Stimulated activated CD4-positive, alpha-beta T cell treated with anti-CD3 and anti-CD28 coated beads, Interleukin-2, amount 100 ng/mL, for 24 hours (primary cell): ENCODE results near the gene ST6GALNAC1.
"Not testable (repeated sequence)": the region's sequence is repeated elsewhere in the genome, so short reads cannot be mapped to it uniquely, and the experiment has no call there.

Experiments used
- DNase-seq, 2 donors: peaks; one replicate each; pipeline ENCODE4 v3.0.0-alpha.2; 2020

The ST6GALNAC1 gene

DNA sequence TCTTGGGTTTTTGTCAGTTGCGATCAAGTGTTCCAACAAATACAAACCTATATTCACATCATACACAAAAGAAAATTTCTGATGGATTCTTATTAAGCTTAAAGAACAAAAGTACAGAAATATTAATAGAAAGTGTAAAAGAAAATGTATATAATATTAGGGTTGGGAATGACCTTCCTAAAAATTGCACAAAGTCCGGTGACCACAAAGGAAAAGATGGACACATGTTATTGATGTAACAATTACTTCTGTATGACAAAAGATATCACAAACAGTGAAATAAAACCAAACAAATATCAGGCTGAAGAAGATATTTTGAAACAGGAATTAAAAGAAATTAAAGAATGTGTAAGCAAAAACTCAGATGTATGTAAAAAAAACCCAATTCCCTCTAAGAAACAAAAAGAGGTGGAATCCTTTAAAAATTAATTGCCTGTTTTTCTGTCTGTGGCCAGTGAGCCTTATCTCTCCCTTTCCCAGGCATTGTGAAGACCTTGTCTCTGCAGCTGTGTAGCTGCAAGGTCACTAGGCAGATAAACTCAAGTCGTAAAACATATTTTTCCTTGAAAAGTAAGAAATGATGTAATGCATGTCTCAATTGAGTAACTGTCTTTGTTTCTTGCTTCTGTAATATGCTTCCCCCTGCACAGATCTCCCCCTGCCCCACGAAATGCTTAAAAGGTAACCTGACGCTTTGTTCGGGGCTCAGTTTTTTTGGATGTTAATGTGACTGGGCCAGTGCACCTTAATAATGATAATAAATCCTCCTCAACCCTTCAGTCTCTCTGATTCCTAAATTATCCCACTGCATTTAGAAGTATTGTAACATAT lies 2.8 kb downstream of the ST6GALNAC1 start:
- DNase-seq, result no peak

DNA sequence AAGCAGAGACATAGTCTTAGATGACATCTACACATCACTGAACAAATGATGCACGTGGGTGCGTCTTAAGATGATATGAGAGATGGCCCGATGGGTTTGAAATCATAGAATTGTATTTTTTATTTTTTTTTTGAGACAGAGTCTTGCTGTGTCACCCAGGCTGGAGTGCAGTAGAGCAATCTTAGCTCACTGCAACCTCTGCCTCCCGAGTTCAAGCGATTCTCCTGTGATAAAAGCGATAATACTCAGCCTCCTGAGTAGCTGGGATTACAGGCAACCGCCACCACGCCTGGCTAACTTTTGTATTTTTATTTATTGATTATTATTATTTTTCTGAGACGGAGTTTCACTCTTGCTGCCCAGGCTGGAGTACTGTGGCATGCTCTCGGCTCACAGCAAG lies 5.3 kb downstream of the ST6GALNAC1 start:
- DNase-seq, result no peak

DNA sequence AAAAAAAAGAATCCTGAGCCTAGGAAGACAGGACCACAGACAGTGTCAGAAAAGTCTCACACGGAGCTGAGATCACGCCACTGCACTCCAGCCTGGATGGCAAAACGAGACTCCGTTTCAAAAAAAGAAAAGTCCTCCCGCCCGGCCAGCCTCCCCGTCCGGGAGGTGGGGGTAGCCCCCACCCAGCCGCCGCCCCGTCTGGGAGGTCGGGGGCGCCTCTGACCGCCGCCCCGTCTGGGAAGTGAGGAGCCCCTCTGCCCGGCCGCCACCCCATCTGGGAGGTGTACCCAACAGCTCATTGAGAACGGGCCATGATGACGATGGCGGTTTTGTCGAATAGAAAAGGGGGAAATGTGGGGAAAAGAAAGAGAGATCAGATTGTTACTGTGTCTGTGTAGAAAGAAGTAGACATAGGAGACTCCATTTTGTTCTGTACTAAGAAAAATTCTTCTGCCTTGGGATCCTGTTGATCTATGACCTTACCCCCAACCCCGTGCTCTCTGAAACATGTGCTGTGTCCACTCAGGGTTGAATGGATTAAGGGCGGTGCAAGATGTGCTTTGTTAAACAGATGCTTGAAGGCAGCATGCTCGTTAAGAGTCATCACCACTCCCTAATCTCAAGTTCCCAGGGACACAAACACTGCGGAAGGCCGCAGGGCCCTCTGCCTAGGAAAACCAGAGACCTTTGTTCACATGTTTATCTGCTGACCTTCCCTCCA lies 6.9 kb downstream of the ST6GALNAC1 start:
- DNase-seq, result not testable (repeated sequence)

DNA sequence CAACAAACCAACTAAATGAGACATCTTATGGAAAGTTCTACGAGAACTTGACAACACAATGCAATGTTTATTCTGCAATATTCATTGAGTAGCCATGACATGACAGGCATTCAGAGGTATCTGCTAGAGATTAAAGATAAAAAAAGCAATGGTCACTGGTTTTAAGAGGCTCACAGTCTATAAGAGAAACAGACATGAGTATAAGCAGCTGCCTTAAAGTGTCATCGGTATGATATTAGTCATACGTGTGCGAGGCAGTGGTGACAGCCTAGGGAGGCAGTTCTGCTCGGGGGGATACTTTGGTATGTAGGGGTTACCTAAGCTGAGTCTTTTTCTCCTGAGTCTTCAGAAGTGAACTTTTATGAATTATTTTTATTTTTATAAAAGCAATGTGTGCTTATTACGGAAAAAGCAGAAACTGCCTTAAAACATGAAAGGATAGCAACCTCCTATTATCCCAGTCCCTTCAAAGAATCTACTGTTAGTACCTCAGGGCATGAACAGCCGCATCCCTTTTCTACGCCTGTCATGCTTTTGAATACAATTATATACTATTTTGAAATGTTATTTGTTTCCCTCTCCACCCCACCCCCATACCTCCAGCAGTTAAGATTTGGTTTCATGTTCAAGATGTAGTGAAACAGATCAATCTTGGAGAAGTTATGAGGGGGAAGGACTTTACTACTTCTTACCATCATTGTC lies 7.7 kb downstream of the ST6GALNAC1 start:
- DNase-seq, result no peak

DNA sequence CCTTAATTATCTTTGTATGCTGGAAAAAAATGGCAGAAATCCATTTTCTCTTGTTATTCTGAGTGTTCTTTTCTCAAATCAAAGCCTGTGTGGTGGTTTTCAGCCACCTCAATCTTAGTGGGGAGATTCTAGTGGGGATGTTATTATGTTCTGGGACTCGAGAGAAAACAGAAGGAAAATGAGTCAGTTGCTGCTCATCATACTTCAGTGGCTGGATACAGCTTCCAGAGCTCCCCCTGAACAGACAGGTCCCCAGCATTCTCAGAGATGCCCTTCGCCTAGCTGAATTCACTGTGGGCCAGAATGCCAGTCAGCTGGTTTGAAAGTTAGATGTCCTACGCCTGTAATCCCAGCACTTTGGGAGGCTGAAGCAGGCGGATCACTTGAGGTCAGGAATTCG lies 8.5 kb downstream of the ST6GALNAC1 start:
- no peak for DNase-seq

DNA sequence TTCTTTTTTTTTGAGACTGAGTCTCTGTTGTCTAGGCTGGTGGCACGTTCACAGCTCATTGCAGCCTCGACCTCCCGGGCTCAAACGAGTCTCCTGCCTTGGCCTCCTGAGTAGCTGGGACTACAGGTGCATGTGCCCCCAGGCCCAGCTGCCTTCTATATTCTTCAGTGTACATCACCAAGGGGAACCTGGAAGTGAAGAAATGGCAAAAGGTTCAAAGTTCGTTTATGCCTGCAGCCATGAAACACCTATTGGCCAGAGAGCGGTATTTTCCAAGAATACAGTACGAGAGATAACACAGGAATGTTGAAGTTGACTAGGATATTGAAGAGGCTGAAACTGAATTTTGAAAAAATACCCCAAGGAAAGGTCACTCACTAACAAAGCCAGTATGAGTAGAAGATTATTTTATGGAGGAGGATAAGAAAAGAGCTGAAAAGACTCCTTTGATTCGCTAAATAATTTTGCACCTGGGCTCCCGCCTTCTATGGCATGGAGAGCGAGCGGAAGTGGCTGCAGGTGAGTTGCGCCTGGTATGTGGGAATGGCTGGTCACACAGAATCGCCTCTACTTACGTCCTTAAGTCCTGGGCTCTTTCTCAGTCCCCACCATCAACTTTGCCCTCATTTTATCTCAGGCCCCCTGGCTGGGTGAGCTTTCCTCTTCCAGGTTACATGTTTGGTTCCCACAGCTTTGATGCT lies 9.8 kb downstream of the ST6GALNAC1 start:
- no peak for DNase-seq

DNA sequence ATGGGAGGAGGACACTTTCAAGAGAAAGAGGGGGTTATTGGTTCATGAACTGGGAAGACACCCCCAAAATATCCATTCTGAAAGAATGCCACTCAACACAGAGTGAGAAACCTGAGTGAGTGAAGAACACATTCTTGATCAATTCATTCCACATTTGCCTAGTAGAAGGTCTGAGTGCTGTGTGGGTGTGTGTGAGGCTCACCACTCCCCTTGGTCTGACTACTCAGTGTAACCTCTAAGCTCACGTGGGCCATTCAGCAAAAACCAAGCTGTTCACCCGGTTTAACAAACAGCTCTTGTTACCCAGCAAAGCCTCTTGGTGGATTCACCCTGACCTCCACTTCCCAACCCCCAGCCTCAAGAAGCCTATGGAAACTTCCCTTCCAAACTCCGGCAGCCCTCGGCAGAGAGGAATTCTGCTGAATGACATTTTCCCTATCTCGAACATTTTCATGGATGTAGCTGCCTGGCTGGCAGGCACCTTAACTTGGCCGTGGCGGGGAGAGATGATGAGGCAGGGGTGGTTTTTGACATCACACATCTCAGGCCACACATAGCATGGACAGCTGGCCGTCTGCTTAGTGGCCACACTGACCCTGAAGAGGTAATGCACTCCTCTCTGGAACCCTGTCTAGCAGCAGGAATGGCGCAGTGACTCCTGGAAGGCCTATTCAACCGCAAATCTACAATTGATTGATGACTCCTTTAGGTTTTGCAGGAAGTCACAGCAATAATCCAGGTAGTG lies 11.6 kb downstream of the ST6GALNAC1 start:
- DNase-seq, result no peak

DNA sequence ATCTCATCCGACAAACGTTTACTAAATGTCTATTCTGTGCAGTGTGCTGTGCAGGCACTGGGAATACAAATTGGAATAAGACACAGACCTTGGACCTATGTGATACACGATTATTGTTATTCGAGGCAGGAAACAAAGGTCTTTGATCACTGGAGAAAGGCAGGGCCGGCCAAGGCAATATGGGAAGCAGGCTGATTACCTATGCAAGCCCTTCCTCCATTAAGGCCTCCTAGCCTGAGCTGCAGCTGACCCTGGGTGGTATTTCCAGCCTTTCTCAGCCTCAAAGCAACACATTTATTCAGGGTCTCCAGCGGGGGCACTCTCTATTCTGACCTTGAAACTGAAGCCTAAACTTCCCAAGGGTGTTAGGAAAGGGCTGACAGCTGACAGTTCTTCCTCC lies 13.4 kb downstream of the ST6GALNAC1 start:
- DNase-seq, result no peak

DNA sequence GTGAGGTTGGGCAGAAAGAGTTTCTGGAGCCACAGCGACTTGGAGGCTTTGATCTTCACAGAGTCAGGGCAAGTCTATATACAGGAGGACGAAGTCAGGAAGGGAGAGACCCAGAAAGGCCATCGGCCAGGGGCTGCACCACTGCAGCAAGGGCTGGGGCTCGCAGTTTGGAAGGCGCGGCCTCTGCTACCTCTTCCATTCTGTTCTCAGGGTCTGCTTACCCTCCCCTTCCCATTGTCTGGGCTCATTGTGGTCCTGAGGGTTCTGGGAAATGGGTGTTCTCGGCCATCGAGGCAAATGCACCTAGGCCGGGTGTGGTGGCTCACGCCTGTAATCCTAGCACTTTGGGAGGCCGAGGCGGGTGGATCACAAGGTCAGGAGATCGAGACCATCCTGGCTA lies 16.0 kb downstream of the ST6GALNAC1 start:
- no peak for DNase-seq

DNA sequence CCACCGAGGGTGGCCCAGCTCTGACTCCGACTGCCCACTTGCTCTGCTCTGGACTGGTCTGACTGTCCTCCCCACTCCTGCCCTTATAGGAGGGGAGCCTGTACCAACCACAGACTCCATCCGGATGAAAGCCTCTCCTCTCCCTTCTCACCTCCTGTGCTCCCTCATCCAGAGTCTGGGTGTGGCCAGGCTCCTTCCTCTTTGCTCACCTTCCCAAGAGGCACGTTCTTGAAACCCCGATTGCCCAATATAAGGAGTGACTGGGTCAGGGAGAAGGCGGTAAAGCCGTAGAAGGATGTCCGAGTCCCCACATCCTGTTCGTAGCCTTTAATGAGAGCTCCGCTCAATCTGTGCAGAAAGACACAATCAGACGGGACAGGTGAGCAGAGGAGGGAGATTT lies 17.1 kb downstream of the ST6GALNAC1 start:
- no peak for DNase-seq

DNA sequence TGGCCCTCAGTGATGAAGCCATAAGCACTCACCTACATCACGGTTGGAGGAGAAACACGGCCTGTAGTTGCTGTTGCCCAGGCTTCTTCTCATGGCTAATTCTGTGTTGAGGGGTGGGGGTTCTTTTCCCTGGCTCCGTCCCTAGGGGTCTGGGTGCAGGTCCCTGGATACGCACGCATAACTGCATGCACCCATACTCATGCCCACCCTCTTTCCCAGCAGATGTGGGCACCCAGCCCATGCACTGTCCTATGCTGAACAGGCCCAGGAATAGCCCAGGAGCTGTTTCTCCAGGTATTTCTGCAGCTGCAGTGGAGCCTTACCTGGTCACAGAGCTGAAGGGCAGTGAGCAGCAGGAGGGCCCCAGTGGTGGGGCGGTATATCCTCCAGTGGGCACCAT lies 18.1 kb downstream of the ST6GALNAC1 start:
- no peak for DNase-seq

DNA sequence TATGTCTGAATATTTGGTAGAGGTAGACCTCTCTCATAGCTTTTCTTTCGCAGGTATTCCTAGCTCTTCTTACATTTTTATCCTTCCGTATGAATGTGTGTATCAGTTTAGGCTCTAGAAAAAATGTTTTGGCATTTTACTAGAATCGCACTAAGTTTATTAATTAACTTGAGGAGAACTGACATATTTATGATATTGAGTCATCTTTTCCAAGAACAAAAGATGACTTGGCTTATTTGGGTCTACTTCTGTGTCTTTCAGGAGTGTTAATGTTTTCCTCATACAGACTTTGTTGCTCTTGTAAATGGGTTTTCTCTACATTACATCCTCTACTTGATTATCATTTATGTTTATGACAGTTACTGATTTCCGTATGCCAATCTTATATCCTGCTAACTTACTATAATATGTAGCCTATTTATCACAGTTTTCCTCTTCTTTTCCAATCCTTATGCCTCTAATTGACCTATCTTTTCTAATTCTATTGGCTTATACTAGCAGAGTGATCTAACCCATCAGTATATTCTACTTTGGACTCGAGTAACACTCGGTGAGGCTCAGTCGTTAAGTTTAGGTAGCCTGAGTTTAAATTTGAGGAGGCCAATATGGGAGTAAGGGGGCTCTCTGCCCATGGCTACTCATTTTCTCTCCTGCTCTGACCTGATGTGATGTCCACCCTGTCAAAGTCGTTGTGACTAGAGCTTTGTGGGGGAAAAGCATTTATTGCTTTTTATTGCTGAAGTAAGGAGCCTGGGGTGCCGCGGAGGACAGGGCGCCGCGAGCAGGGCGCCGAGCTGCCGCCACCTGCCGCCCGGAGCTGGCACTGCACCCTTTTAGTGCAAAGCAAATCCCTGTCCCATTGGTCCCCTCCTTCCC lies 20.0 kb downstream of the ST6GALNAC1 start:
- peak; percentile 81 to 86 for DNase-seq

DNA sequence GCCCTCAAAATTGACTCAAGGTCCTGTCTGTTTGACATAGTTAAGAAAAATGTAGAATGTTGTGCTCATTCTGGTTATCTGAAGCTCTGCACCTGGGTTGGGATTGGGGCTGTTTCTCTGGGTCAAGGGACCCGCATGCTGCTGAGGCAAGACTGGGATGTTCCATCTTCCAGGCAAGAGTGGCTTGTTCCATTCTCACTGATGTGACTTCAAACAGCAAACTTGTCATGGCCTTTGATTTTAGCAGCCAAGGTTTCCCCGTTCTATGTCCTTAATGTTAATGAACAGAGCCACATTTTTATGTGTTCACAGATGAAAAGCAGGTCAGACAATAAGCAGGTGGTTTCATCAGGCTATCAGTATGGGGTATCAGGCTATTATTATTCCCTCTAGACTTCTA lies 25.7 kb downstream of the ST6GALNAC1 start:
- no peak for DNase-seq

DNA sequence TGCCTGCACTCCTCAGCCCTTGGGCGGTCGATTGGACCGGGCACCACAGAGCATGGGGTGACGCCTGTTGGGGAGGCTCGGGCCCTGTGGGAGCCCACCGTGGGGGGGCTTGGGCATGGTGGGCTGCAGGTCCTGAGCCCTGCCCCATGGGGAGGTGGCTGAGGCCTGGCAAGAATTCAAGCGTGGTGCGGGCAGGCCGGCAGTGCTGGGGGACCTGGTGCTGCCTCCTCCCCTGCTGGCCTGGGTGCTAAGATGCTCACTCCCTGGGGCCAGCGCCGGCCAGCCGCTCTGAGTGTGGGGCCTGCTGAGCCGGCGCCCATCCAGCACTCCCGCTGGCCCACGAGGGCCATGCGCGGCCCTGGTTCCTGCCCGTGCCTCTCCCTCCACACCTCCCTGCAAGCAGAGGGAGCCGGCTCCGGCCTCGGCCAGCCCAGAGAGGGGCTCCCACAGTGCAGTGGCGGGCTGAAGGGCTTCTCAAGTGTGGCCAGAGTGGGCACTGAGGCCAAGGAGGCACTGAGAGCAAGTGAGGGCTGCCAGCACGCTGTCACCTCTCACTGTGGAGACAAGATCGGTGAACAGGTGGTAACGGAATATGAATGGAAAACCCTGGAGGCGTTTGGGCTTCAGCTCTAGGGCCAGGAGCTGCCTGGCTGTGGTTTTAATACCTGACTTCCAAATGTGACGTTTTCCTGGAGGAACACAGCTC lies 28.5 kb downstream of the ST6GALNAC1 start:
- no peak for DNase-seq

DNA sequence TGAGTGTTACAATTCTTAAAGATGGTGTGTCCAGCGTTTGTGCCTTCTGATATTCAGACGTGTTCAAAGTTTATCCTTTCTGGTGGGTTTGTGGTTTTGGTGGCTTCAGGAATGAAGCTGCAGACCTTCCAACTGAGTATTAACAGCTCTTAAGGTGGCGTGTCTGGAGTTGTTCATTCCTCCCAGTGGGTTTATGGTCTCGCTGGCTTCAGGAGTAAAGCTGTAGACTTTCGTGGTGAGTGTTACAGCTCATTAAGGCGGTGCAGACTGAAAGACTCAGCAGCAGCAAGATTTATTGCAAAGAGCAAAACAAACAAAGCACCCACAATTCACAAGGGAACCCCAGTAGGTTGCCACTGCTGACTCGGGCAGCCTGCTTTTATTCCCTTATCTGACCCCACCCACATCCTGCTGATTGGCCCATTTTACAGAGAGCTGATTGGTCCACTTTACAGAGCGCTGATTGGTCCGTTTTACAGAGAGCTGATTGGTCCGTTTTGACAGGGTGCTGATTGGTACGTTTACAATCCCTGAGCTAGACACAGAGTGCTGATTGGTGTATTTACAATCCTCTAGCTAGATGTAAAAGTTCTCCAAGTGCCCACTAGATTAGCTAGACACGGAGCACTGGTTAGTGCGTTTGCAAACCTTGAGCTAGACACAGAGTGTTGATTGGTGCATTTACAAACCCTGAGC lies 29.3 kb downstream of the ST6GALNAC1 start:
- not testable (repeated sequence) for DNase-seq

DNA sequence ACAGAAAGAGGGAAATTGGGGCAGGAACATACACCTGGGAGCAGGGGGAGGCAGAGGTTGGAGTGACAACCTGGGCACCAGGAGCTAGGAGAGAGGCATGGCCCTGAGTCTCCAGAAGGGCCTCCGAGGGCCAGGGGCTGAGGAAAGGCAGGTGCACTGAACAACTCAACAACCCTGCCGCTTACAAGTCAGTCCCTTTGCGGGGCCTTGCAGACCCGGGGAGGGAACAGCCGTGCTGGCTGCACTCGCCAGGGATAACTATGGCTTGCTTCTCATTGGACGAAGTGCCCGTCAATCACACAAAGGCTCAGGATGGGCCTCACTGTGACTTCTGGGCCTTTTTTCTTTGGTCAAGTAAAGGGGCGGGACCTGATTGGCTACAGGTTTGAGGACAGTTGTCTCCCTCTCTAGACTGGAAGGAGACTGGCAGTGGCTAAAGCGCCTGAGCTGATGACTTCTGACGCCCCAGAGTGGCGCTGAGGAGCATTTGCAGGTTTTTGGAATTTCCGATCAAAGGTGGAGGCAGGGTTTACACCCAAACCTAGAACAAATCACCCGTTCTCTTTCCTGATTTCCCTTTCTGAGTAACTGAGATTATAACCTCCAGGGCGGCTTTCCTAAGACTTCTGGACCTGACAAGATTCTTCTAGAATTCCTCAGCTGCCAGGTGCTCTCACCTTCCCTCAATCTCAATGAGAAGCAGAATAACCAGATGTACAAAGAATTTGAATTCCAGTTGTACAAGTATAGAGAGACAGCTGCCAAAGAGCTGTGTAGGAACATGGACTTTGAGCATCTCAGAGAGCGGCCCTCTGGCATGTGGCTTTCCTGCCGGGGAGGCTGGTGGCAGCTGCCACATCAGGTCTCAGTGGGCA lies 30.3 kb downstream of the ST6GALNAC1 start:
- no peak for DNase-seq

DNA sequence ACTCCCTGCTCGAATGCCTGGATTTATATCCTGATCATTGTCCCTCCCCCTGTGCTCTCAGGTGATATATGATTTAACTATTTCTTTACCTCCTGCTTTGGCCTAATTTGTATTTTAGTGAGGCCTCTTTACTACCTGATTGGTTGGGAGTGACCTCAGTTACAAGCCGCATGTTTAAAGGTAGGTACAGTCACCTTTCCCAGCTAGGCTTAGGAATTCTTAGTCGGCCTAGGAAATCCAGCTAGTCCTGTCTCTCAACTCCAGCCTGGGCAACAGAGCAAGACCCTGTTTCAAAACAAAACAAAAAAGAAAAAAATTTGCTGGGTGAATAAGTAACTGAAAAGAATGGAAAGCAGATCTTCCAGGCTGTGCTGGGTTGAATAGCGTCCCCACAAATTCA lies 31.1 kb downstream of the ST6GALNAC1 start:
- DNase-seq, result no peak

DNA sequence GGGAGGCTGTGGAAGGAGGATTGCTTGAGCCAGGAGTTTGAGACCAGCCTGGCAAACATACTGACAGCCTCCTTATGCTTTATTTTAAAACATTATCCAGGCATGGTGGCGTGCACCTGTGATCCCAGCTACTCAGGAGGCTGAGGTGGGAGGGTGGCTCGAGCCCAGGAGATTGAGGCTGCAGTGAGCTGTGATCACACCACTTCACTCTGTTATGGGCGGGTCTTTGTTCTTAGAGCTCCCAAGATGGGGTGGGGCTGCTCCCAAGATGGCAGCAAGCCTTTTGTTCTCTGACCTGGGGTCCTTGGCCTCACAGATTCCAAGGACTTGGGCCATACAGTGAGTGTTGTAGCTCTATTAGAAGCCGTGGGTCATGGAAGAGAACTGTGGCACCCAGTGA lies 31.8 kb downstream of the ST6GALNAC1 start:
- no peak for DNase-seq
